Erythroblast (primary cell): ENCODE measurements around the gene LRIT1.

Source experiments
- GATA1 ChIP-seq: IDR thresholded peaks from 2 replicates; pipeline ENCODE4 v1.6.1; 2011; ENCODE audit warnings: low read depth, mild to moderate bottlenecking, control low read depth, low read length, moderate library complexity
- POLR2A ChIP-seq: IDR thresholded peaks from 2 replicates; pipeline ENCODE4 v1.6.1; 2011; ENCODE audit warnings: mild to moderate bottlenecking, low read length

DNA sequence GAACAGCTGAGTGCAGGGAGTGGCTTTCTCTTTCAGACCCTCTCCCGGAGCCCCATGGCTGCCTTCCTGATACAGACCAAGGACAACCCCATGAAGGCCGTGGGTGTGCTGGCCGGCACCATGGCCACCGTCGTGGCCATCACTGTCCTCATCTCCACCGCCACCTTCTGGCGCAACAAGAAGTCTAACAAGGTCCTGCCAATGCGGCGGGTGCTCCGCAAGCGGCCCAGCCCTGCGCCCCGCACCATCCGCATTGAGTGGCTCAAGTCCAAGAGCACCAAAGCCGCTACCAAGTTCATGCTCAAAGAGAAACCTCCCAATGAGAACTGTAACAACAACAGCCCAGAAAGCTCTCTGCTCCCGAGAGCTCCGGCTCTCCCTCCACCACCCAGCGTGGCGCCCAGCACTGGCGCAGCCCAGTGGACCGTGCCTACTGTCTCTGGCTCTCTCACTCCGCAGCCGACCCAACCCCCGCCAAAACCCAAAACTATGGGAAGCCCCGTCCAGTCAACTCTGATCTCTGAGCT lies 27.2 kb downstream of the LRIT1 start:
- TF ChIP-seq POLR2A (no peak), GATA1 (no peak)
